HepG2 (cell line): Measurements from ENCODE around the gene GON7.

ENCODE experiments used
- BCL6 ChIP-seq: IDR thresholded peaks from 2 replicates; pipeline ENCODE4 v1.6.1; 2016; ENCODE audit warnings: missing genetic modification reagents, missing compliant biosample characterization
- MTA3 ChIP-seq: sonication (generic); formaldehyde crosslinking; IDR thresholded peaks from 2 replicates; pipeline ENCODE4 v1.4.0; 2020; ENCODE audit warnings: missing genetic modification reagents
- POLR2A ChIP-seq, 2 experiments: IDR thresholded peaks; 2 replicates each; pipeline ENCODE4 v1.6.1; 2011; ENCODE audit warnings: low read depth in 2 of 2, low read length in 2 of 2, mild to moderate bottlenecking in 1 of 2, moderate library complexity in 1 of 2; ENCODE audit not compliant: insufficient read depth in 1 of 2
- RBM39 ChIP-seq: fragments of 200-400 bp; formaldehyde crosslinking; IDR thresholded peaks from one replicate; pipeline ENCODE4 v1.6.1; 2018; ENCODE audit warnings: antibody characterized with exemption, mild to moderate bottlenecking, low read depth, low read length; ENCODE audit not compliant: poor library complexity, severe bottlenecking
- ZNF766 ChIP-seq: sonication (generic); formaldehyde crosslinking; IDR thresholded peaks from 2 replicates; pipeline ENCODE4 v1.5.0; 2020; ENCODE audit warnings: missing genetic modification reagents, borderline replicate concordance
- TF ChIP-seq, protein P1 (sequence below): IDR thresholded peaks from 2 replicates; pipeline ENCODE4 v1.6.1; 2012; ENCODE audit warnings: low read length, improper control_type of control experiment
- TF ChIP-seq, protein P2 (sequence below): sonication (generic); formaldehyde crosslinking; IDR thresholded peaks from 2 replicates; pipeline ENCODE4 v1.4.0; 2020; ENCODE audit warnings: missing genetic modification reagents

DNA sequence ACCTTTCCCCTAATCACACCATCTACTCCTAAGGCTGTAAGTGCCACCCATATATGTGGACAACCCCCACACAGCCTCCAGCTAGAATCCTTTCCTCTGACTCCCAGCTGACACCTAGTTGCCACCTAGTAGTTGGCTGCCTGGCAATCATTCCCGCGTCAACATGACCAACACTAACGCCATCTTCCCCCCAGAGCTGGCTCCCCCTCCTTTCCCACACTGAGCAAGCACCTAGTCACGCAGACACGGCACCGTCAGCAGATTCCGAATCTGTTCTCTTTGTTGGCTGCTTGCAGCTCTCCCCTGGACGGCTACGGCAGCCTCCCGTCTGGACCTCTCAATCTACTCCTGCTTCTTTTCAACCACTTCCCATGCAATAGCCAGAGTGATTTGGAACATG lies 27.9 kb upstream of the GON7 start:
- TF ChIP-seq ZNF766 (CRISPR knock-in tag): no peak
- TF ChIP-seq MTA3 (CRISPR knock-in tag): no peak
- TF ChIP-seq, protein P1, sequence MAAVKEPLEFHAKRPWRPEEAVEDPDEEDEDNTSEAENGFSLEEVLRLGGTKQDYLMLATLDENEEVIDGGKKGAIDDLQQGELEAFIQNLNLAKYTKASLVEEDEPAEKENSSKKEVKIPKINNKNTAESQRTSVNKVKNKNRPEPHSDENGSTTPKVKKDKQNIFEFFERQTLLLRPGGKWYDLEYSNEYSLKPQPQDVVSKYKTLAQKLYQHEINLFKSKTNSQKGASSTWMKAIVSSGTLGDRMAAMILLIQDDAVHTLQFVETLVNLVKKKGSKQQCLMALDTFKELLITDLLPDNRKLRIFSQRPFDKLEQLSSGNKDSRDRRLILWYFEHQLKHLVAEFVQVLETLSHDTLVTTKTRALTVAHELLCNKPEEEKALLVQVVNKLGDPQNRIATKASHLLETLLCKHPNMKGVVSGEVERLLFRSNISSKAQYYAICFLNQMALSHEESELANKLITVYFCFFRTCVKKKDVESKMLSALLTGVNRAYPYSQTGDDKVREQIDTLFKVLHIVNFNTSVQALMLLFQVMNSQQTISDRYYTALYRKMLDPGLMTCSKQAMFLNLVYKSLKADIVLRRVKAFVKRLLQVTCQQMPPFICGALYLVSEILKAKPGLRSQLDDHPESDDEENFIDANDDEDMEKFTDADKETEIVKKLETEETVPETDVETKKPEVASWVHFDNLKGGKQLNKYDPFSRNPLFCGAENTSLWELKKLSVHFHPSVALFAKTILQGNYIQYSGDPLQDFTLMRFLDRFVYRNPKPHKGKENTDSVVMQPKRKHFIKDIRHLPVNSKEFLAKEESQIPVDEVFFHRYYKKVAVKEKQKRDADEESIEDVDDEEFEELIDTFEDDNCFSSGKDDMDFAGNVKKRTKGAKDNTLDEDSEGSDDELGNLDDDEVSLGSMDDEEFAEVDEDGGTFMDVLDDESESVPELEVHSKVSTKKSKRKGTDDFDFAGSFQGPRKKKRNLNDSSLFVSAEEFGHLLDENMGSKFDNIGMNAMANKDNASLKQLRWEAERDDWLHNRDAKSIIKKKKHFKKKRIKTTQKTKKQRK: no peak
- TF ChIP-seq POLR2A (IDR thresholded peaks at IDR 0.05; ENCODE audit: insufficient read depth in 1 of 2, low read depth in 2 of 2, low read length in 2 of 2): no peak
- TF ChIP-seq RBM39: no peak
- TF ChIP-seq BCL6 (CRISPR knock-in tag): no peak
- TF ChIP-seq, protein P2, sequence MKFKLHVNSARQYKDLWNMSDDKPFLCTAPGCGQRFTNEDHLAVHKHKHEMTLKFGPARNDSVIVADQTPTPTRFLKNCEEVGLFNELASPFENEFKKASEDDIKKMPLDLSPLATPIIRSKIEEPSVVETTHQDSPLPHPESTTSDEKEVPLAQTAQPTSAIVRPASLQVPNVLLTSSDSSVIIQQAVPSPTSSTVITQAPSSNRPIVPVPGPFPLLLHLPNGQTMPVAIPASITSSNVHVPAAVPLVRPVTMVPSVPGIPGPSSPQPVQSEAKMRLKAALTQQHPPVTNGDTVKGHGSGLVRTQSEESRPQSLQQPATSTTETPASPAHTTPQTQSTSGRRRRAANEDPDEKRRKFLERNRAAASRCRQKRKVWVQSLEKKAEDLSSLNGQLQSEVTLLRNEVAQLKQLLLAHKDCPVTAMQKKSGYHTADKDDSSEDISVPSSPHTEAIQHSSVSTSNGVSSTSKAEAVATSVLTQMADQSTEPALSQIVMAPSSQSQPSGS (CRISPR knock-in tag): no peak
